Motor neuron (in vitro differentiated cells): ENCODE results near the gene NUDT19. TPM values are rescaled to one million over a fixed set of nuclear protein-coding genes. Genes with fewer than 3 reads are reported as not detected.
"Not testable (repeated sequence)": the region's sequence is repeated elsewhere in the genome, so short reads cannot be mapped to it uniquely, and the experiment has no call there.

Source experiments
- ATAC-seq, 8 experiments: fragments of 200-7000 bp; cut with Tn5 transposase; replicated peaks in 6 of 8; 2 replicates each; pipeline ENCODE4 v1.8.0; 2021; ENCODE audit warnings: mild to moderate bottlenecking in 8 of 8, moderate library complexity in 8 of 8
- H3K27ac ChIP-seq, 2 donors: fragments of 250-450 bp; sonication (Bioruptor Pico); 2 replicates each; pipeline ENCODE4 v1.9.0; 2021; ENCODE audit warnings: antibody characterized with exemption in 2 of 2, mild to moderate bottlenecking in 2 of 2, moderate library complexity in 1 of 2
- H3K4me1 ChIP-seq, 2 donors: fragments of 250-450 bp; sonication (Bioruptor Pico); replicated peaks in 1 of 2; 2 replicates each; pipeline ENCODE4 v1.6.1; 2021; ENCODE audit warnings: antibody characterized with exemption in 2 of 2, mild to moderate bottlenecking in 2 of 2, moderate library complexity in 1 of 2
- H3K4me3 ChIP-seq, 5 donors: fragments of 250-450 bp; sonication (Bioruptor Pico); 2 replicates each; pipeline ENCODE4 v1.9.0; 2021; ENCODE audit warnings: antibody characterized with exemption in 5 of 5, mild to moderate bottlenecking in 5 of 5, moderate library complexity in 4 of 5
- WGBS, 10 experiments: fragments of 450-650 bp; shearing (Covaris generic); methylation state at CpG; one replicate each; pipeline ENCODE4 v1.0.0; 2022; 5-methylcytosine and 5-hydroxymethylcytosine counted together
- in situ Hi-C, 9 experiments: fragments of 400-800 bp; cut with MboI; loops; one replicate each; pipeline ENCODE4 v1.15.0; 2021; ENCODE audit warnings: low sequenced_read_pairs in 9 of 9, low pct_unique_long_range_greater_than_20kb in 2 of 9; ENCODE audit not compliant: unreplicated experiment in 9 of 9
- total RNA-seq, 8 experiments: library from RNA; unstranded; fragments of 300-600 nt; gene quantifications; 2 replicates each; pipeline versions ENCODE4 v1.2.3 to v1.2.4, GENCODE V29; 2022

The NUDT19 gene
- total RNA-seq, 8 experiments from 2014 or later: 3.3 to 25.5 (median 5.4) TPM

GRCh38 chr19:32695506-32695905 is 3.9 kb downstream of the NUDT19 start:
- peaks cover 20 to 32% of the 10 kb centered on the region in 2 donors for H3K4me1 ChIP-seq
- H3K27ac ChIP-seq, ATAC-seq, in situ Hi-C loops, H3K4me3 ChIP-seq: not testable (repeated sequence)
- 73 to 100% (median 90%) methylated on average over 3 to 6 of the region's 6 CpGs; no CpG with 5 or more reads in 1 of the 10 experiments for WGBS, 10 experiments

GRCh38 chr19:32696771-32697170 is 5.2 kb downstream of the NUDT19 start:
- ATAC-seq, in situ Hi-C loops, H3K4me3 ChIP-seq, H3K27ac ChIP-seq: not testable (repeated sequence)
- H3K4me1 ChIP-seq: peaks cover 15 to 24% of the 10 kb centered on the region in 2 donors
- 80 to 100% methylated on average over 1 to 3 of the region's 3 CpGs; no CpG with 5 or more reads in 8 of the 10 experiments for whole genome bisulfite sequencing, 10 experiments

- H3K4me1 ChIP-seq, in situ Hi-C loops, H3K4me3 ChIP-seq, ATAC-seq, H3K27ac ChIP-seq: not testable (repeated sequence)
- 75 to 100% (median 100%) methylated on average over 1 to 5 of the region's 7 CpGs; no CpG with 5 or more reads in 3 of the 10 experiments for WGBS, 10 experiments
Measured at GRCh38 chr19:32700129-32700528, 8.5 kb downstream of the NUDT19 start.

GRCh38 chr19:32702010-32702409 is 10.4 kb downstream of the NUDT19 start:
- WGBS, 10 experiments: 67 to 100% (median 89%) methylated on average over 1 to 4 of the region's 5 CpGs; no CpG with 5 or more reads in 1 of the 10 experiments
- no peak overlapping the region for H3K4me3 ChIP-seq
- ATAC-seq: peak in 3 of 8 experiments; percentile 23 to 52 (median 40)
- H3K4me1 ChIP-seq: no peaks in the 10 kb centered on the region
- no peak overlapping the region for H3K27ac ChIP-seq
- in situ Hi-C loops: no loop called here

GRCh38 chr19:32704006-32704405 is 12.4 kb downstream of the NUDT19 start:
- 100% methylated on average over 2 of the region's 2 CpGs; no CpG with 5 or more reads in 7 of the 10 experiments for WGBS, 10 experiments
- in situ Hi-C loops, H3K4me1 ChIP-seq, ATAC-seq, H3K4me3 ChIP-seq, H3K27ac ChIP-seq: not testable (repeated sequence)

- ATAC-seq: no peak
- in situ Hi-C loops: no loop called here
- WGBS, 10 experiments: 75 to 100% (median 100%) methylated on average over 1 to 3 of the region's 3 CpGs; no CpG with 5 or more reads in 5 of the 10 experiments
- Histone ChIP-seq H3K4me3 (no peak overlapping the region), H3K27ac (no peak overlapping the region), H3K4me1 (no peaks in the 10 kb centered on the region)
Measured at GRCh38 chr19:32708457-32708856, 16.8 kb downstream of the NUDT19 start.

GRCh38 chr19:32709032-32709431 is 17.4 kb downstream of the NUDT19 start:
- 84 to 100% (median 98%) methylated on average over 2 to 5 of the region's 5 CpGs; no CpG with 5 or more reads in 2 of the 10 experiments for WGBS, 10 experiments
- no peak for ATAC-seq
- Histone ChIP-seq H3K27ac (no peak overlapping the region), H3K4me3 (no peak overlapping the region), H3K4me1 (no peaks in the 10 kb centered on the region)
- in situ Hi-C loops: no loop called here

- 83 to 100% (median 92%) methylated on average over 2 to 6 of the region's 6 CpGs; no CpG with 5 or more reads in 1 of the 10 experiments for WGBS, 10 experiments
- in situ Hi-C loops: no loop called here
- no peak for ATAC-seq
Measured at GRCh38 chr19:32711747-32712146, 20.1 kb downstream of the NUDT19 start.

GRCh38 chr19:32716203-32716602 is 24.6 kb downstream of the NUDT19 start:
- ATAC-seq, H3K4me1 ChIP-seq, H3K27ac ChIP-seq, in situ Hi-C loops, H3K4me3 ChIP-seq: not testable (repeated sequence)
- WGBS, 10 experiments: 80 to 100% (median 91%) methylated on average over 1 to 6 of the region's 7 CpGs; no CpG with 5 or more reads in 2 of the 10 experiments

More at GRCh38 chr19:32711747-32712146, 20.1 kb downstream of the NUDT19 start:
- Histone ChIP-seq H3K27ac (no peak overlapping the region), H3K4me3 (no peak overlapping the region), H3K4me1 (no peaks in the 10 kb centered on the region)

- no peak overlapping the region for H3K4me3 ChIP-seq
- H3K4me1 ChIP-seq: no peaks in the 10 kb centered on the region
- no peak for ATAC-seq
- WGBS, 10 experiments: 84 to 100% (median 87%) methylated on average over 1 to 5 of the region's 5 CpGs; no CpG with 5 or more reads in 2 of the 10 experiments
- in situ Hi-C loops: no loop called here
- H3K27ac ChIP-seq: no peak overlapping the region
Measured at GRCh38 chr19:32717496-32717895, 25.9 kb downstream of the NUDT19 start.

GRCh38 chr19:32718286-32718685 is 26.7 kb downstream of the NUDT19 start:
- Histone ChIP-seq H3K4me3 (no peak overlapping the region), H3K4me1 (no peaks in the 10 kb centered on the region), H3K27ac (no peak overlapping the region)
- in situ Hi-C loops: no loop called here
- no peak for ATAC-seq
- 60 to 88% (median 80%) methylated on average over 1 to 7 of the region's 7 CpGs; no CpG with 5 or more reads in 1 of the 10 experiments for WGBS, 10 experiments

- H3K27ac ChIP-seq: no peak within 1 kb of the TSS
- WGBS, 10 experiments: 80 to 100% (median 80%) methylated on average over 1 to 2 of the region's 44 CpGs; no CpG with 5 or more reads in 7 of the 10 experiments
- no peak within 1 kb of the TSS for H3K4me3 ChIP-seq
- in situ Hi-C loops: no loop called here
- ATAC-seq: no peak
- H3K4me1 ChIP-seq: no peaks in the 10 kb centered on the region
Measured at GRCh38 chr19:32719611-32720059, 28.0 kb downstream of the NUDT19 start, which contains the start of gene TDRD12. TSS of gene TDRD12 (plus strand) at chr19:32719767. CDS start at chr19:32720073, 306 bp downstream.

- no peak overlapping the region for H3K27ac ChIP-seq
- no CpG with 5 or more reads among the region's 22 CpGs for WGBS, 10 experiments
- no peak overlapping the region for H3K4me3 ChIP-seq
- H3K4me1 ChIP-seq: no peaks in the 10 kb centered on the region
- no peak for ATAC-seq
- in situ Hi-C loops: no loop called here
Measured at GRCh38 chr19:32720216-32720935, 28.8 kb downstream of the NUDT19 start.
